ENCODE data around the gene SCUBE2.
"Not testable (repeated sequence)": the region's sequence is repeated elsewhere in the genome, so short reads cannot be mapped to it uniquely, and the experiment has no call there.

Gene SCUBE2

GRCh38 chr11:9003573-9004182, 87.7 kb downstream of the SCUBE2 start, which contains the start of gene NRIP3:
Gene NRIP3 (minus strand): TSS chr11:9004001. CDS start chr11:9003935, 66 bp downstream.
- no peak for DNase-seq

- no peak for DNase-seq
Measured at GRCh38 chr11:9002920-9003572, 88.4 kb downstream of the SCUBE2 start.

- DNase-seq: no peak
Measured at GRCh38 chr11:9001736-9002135, 89.7 kb downstream of the SCUBE2 start.

DNA sequence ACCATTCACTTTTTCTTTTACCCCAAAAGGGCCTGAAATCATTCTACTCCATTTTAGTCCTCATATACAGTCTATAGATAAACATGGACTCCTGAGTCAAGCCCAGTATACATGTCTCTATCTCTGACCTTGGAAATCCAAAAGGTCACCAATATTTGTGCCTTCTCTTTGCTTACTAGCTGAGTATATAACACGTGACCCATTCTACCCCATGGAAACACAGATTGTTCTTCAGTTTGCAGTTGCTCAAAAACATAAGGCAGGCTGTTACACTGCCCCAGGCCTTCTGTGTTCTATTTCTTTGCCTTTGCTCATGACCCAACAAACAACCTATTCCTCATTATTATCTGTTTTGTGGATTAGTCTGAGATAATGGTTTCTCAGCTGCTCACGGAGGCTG, 93.4 kb downstream of the SCUBE2 start:
- DNase-seq: no peak

DNA sequence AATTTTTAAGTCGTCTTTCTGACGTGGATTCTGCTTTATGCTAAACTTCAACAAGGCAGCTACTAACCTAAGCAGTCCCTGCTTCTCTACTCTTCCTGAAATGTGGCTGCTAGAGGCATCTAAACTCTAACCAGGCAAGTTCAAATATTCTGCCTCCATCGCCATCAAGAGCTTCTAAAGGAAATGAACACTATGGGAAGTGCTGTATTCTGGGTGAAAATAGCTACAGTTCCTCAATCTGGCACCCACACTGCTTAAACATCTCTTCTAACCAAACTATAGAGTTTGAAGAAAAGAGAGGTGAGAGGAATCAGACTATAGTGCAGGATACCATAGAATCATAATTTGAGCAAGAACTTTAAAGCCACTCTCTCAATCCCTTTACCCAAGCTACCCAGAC, 93.9 kb downstream of the SCUBE2 start:
- no peak for DNase-seq

DNA sequence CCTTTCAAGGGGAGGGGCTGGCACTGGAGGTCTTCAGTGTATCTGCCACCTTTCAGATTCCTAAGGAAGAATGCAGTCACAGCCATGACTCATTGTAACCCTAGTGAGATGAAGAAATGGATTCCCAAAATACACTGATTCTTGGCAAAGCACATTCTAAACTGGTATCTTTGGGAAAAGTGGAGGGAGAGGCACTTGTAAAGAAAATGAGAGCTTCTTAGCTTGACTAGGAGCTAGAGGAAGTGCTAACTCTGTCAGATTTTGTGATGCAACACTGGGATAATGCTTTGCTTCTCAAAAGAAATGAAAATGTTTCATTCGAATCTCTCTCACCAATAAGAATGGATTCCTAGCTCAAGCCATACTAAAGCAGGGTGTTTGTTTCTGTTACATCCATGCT, 101.9 kb downstream of the SCUBE2 start:
- DNase-seq: no peak

GRCh38 chr11:8988329-8989234, 102.8 kb downstream of the SCUBE2 start:
- DNase-seq: no peak

- no peak for DNase-seq
Measured at GRCh38 chr11:8987446-8987845, 104.0 kb downstream of the SCUBE2 start.

- not testable (repeated sequence) for DNase-seq
Measured at GRCh38 chr11:8986772-8987171, 104.6 kb downstream of the SCUBE2 start.

GRCh38 chr11:8985462-8985861, 105.9 kb downstream of the SCUBE2 start:
- DNase-seq: no peak

DNA sequence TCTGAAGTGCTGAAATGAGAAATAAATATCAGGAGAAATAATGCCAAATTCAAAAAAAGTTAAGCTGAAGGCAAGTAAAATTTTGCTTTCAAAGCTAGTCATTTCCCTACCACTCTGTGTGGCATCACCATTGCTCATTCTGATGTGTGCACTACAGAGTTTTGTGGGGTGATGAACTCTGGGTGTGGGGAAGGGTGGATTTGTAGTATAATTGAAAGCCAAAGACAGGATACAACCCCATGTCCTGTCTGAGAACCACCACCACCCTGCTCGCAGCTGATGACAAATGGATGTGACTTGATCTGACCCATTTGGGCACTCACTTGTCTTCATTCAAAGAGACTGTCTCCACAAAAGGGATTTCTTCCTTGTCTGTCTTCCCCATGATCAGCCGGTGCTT, 107.8 kb downstream of the SCUBE2 start:
- no peak for DNase-seq

DNA sequence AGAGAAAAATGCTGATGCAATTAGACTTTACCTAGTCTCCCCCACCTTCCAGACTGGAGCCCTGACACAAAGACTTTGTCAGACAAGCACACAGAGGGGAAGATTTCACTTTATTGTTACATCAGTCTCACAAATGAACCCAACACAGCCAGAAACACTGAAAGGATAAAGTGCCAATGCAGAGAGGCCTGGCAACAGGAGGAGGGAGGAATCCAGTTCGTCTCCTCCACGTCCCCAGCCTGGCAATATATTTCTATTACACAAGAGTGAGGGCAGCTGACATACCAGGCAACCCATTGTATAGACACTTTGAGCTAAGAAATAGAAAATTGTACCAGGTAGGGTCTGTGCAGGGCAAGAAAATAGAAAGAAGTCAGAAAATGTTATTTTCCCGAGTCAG, 110.9 kb downstream of the SCUBE2 start:
- no peak for DNase-seq

GRCh38 chr11:8979365-8979764, 112.0 kb downstream of the SCUBE2 start:
- DNase-seq: not testable (repeated sequence)

DNA sequence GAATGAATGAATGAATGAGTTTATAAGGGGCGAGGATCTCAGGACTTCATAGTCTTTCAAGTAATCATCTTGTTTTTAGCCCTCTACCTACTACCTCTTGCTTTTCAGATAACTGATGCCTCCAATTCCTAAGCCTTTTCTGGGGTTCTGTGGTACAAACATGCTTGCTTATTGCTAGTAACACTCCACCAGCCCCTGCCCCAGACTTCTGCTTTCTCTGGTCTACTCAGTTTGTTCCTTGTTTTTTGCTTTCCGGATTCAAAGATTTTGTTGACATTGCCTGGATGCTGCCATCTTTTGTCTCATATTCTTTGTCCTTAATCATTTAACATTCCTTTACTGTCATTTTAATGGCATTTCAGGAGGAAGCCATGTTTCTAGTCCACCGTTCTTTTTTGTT, 118.3 kb downstream of the SCUBE2 start:
- no peak for DNase-seq

DNA sequence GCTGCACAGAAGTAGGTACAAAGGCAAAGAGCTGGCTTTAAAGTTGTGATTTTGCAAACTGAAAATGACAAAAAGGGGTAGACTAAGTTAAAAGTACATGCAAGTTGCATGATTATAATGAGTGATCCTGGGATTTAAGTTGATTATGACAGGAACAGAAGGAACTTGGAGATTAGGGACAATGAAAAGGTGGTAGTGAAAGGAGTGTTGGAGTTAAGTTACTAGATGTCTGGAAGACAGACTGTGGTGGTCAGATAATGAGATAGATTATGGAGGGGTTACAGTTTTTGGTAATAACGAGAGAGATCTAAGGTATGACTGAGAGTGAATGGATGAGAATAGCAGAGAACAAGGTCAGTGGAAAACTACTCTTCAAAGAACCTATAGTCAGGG, 119.5 kb downstream of the SCUBE2 start:
- DNase-seq: no peak

DNA sequence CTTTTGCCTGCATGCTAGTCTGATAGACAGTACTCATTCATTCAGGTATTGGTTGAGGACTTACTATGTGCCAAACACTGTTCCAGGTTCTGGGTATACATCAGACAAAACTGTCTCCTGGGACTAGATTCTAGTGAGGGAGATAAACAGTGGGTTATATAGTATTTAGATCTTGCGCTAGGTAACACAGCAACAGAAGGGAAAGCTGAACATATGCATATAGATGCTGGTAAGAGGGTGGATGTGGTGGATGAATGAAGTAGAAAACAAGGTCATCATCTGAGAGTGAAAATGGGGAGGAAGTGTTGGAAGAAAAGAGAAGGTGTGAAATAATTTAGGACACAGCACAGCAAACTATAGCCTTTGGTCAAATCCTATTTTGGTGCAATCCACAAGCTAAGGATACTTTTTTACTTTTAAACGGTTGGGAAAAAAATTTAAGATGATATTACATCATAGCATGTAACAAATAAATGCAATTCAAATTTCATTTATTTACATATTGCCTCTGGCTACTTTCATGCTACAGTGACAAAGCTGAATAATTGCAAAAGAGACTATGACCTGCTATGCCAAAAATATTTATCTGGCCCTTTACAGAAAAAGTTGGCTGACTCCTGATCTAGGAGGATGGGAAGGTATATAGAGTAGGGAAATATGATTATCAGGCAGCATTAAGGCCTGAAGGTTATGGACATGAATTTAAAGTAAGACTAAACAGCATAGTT, 120.0 kb downstream of the SCUBE2 start:
- DNase-seq: no peak
